Fibroblast of skin of left biceps (primary cell): Measurements from ENCODE around the gene TADA3.
A peak's percentile ranks its signal among the peaks of the same experiment; 100 is the strongest.

ENCODE experiments used
- DNase-seq, 2 experiments: peaks; one replicate each; pipeline ENCODE4 v3.0.0-alpha.2; 2013; ENCODE audit warnings: low read depth in 2 of 2

The TADA3 gene

GRCh38 chr3:9760779-9761505 lies 31.3 kb downstream of the TADA3 start:
- no peak for DNase-seq

GRCh38 chr3:9757427-9757826 lies 34.8 kb downstream of the TADA3 start:
- DNase-seq = no peak

DNA sequence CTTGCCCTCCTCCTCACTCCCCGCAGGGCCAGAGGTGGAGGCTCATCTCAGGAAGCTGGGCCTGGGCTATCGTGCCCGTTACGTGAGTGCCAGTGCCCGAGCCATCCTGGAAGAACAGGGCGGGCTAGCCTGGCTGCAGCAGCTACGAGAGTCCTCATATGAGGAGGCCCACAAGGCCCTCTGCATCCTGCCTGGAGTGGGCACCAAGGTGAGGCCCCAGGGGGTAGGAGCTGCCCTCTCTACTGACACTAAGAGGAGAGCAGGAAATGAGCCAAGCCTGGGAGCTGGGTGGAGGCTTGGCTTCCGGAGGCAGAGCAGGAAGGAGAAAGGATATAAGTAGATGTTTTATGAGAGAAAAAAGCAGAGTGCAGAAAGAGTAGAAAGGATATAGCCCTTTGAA lies 37.6 kb downstream of the TADA3 start:
- no peak for DNase-seq

DNA sequence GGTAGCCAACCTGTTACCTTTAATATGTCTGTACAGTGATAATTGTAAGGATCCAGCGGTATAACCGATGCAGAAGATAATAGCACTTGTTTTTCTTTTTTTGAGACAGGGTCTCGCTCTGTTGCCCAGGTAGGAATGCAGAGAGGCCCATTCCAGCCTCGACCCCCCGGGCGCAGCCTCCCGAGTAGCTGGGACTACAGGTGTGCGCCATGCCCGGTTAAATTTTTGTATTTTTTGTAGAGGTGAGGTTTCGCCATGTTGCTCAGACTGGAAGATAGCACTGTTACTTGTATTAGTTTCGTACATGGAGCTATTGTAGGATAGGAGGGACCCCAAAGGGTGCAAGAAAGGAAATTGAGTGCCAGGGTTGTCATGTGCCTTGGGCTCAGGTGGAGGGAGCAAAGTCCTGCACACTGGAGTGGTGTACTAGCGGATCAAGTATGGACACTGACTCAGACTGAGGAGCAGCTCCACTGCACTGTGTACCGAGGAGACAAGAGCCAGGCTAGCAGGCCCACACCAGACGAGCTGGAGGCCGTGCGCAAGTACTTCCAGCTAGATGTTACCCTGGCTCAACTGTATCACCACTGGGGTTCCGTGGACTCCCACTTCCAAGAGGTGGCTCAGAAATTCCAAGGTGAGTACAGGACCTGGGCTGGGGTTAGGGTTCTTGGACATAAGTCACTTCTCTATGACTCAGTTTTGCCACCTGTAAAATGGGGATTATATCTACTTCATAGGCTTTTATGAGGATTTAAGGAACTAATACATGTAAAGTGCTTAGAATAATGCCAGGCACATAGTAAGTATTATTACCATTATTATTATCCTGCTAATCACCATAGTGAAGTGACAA lies 41.5 kb downstream of the TADA3 start:
- no peak for DNase-seq

DNA sequence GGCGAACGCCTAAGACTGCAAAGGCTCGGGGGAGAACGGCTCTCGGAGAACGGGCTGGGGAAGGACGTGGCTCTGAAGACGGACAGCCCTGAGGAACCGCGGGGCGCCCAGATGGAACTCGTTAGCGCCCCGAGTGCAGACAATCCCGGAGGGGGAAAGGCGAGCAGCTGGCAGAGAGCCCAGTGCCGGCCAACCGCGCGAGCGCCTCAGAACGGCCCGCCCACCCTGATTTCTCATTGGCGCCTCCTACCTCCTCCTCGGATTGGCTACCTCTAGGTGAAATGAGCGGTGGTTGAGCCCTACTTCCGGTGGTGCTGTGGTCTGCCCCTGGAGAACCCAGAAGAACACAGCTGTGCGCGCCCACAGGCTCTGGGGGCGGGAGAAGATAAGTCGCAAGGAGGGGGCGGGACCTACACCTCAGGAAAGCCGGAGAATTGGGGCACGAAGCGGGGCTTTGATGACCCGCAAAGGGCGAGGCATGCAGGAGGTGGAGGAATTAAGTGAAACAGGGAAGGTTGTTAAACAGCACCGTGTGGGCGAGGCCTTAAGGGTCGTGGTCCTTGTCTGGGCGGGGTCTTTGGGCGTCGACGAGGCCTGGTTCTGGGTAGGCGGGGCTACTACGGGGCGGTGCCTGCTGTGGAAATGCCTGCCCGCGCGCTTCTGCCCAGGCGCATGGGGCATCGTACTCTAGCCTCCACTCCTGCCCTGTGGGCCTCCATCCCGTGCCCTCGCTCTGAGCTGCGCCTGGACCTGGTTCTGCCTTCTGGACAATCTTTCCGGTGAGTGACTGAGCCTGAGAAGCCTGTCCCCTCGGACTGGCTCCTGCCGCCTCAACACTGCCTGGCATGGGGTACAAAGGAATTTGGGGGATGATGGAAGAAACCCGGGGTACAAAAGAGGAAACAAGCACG lies 42.4 kb downstream of the TADA3 start, which contains the start of gene OGG1:
TSS of gene OGG1 (plus strand) at position 308 of the 911 bp plus-strand sequence. CDS start at position 643, 335 bp downstream.
- peak; percentile 97 for DNase-seq

GRCh38 chr3:9749296-9749644 lies 43.0 kb downstream of the TADA3 start:
- DNase-seq = no peak

DNA sequence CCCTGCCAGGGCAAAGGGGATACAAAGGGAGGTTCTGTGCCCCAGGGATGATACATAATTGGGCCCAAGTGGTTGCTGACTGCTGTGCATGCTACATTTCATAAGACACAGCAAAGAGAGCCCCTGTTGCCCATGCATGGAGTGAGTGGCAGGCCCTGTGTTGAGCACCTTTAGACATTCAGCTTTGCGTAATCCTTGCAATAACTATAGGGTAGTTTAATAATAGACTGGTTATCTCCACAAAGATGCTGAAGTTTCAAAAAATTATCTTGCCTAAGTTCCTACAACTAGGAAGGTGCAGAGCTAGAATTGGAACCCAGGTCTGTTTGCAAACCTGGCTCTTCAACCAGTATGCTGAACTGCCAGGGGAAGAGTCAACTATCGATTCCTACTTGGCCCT lies 44.2 kb downstream of the TADA3 start:
- no peak for DNase-seq

DNA sequence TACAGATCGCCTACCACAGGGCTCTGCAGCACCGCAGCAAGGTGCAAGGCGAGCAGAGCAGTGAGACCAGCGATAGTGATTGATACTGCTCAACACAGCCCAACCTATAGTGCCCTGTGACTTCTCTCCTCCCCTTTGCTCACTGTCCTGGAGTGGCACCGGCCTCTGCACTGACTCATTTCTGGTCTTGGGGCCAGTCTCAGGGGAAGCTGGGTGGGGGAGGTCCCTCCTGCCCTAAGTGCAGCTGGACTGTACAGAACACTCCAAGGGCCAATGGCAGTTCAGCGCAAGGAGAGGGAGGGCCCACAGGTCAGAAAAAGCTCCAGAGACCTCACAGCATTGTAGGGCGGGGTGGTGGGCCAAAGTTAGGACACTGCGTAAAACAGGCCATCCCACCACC lies 45.0 kb downstream of the TADA3 start:
- DNase-seq = no peak

- peak; percentile 45 to 59 for DNase-seq
Observed at GRCh38 chr3:9746330-9746729, 45.9 kb downstream of the TADA3 start.

DNA sequence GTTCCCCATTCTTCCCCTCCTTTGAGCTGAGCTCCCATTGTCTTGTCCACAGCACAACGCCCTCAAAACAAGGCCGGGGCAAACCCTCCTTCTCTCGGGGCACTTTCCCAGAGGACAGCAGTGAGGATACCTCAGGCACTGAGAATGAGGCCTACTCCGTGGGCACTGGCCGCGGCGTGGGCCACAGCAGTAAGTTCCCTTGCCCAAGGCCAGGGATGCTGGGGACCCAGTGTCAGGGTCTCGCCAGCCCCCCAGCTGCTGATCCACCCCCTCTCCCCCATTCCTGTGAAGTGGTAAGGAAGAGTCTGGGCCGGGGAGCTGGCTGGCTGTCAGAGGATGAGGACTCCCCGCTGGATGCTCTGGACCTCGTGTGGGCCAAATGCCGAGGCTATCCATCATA lies 46.8 kb downstream of the TADA3 start:
- no peak for DNase-seq

DNA sequence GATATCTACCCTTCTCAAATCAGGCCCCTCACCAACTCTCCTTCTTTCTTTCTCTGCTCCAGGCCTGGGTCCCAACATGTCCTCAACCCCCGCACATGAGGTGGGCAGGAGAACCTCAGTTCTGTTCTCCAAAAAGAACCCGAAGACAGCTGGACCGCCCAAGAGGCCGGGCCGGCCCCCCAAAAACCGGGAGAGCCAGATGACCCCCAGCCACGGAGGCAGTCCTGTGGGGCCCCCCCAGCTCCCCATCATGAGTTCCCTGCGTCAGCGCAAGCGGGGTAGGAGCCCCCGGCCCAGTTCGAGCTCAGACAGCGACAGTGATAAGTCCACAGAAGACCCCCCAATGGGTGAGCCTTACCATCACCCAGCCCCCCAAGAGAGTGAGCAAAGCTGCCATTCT lies 48.1 kb downstream of the TADA3 start:
- DNase-seq = no peak

- DNase-seq = no peak
Observed at GRCh38 chr3:9743548-9743947, 48.7 kb downstream of the TADA3 start.

- no peak for DNase-seq
Observed at GRCh38 chr3:9742560-9742959, 49.7 kb downstream of the TADA3 start.

- DNase-seq = no peak
Observed at GRCh38 chr3:9739181-9739580, 53.1 kb downstream of the TADA3 start.

DNA sequence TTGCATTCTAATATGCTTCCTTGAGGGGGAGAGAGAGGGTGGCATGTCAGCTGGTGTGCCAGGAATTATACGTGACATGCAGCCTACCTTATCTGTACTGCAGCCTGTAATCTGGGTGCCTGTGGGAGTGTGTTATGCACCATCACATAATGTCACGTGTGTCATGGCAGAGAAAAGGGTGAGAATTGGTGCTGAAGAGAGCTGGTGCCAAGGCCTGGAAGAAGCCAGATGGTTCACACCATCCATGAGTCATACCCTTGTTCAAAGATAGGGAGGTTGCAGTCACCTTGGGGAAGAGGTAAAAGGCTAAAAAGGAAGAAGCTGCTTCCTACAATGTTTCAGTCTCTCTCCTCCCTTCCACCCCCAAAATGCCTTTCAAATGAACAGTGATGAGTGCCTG lies 55.4 kb downstream of the TADA3 start:
- DNase-seq = no peak

DNA sequence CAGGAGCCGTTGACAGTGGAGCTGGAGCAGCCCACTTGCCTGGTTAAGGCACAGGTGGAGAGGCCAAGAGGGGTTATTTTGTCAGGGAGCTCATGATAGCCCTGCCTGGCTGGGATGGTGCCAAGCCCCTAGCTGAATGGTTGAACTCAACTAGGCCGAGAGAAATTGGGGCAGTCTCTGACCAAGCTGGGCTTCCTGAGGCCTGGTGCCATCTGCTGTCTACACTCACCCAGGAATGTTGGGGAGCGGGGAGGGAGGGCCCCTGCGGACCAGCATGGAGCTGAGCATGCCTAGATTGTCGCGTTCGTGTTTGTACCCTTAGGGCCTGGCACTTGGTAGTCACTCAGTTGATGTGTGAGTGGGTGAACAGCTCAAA lies 59.5 kb downstream of the TADA3 start:
- DNase-seq = no peak

DNA sequence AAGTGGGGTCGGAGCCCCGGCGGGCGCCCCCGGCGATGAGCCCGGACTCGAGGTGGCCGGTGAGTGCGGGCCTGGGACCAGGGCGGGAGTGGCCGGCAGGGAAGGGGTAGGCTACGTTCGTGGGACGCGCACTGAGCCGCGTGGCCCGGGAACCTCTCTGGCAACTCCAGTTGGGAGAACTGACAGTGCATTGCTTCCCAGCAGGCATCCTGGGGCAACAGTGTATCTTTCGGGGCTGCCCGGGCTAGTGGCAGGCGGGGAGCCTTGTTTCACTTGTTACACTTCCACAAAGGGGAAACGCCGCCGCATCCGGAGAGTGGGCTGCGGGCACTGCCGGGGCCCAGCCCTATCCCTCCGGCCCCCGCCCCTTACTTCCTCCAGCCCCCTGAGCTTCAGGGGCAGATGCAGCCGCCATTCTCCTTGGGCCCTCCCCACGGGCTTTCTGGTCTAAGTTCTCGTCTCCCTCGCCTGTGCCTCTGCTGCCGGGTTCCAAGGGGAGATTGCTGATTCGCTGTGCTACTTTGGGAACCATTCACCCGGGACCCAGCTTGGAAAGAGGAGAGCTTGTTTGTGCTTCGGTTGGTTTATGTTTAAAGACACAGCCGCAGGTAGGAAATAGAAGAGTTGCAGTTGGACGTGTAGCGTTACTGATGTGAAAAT lies 60.1 kb downstream of the TADA3 start:
- no peak for DNase-seq

DNA sequence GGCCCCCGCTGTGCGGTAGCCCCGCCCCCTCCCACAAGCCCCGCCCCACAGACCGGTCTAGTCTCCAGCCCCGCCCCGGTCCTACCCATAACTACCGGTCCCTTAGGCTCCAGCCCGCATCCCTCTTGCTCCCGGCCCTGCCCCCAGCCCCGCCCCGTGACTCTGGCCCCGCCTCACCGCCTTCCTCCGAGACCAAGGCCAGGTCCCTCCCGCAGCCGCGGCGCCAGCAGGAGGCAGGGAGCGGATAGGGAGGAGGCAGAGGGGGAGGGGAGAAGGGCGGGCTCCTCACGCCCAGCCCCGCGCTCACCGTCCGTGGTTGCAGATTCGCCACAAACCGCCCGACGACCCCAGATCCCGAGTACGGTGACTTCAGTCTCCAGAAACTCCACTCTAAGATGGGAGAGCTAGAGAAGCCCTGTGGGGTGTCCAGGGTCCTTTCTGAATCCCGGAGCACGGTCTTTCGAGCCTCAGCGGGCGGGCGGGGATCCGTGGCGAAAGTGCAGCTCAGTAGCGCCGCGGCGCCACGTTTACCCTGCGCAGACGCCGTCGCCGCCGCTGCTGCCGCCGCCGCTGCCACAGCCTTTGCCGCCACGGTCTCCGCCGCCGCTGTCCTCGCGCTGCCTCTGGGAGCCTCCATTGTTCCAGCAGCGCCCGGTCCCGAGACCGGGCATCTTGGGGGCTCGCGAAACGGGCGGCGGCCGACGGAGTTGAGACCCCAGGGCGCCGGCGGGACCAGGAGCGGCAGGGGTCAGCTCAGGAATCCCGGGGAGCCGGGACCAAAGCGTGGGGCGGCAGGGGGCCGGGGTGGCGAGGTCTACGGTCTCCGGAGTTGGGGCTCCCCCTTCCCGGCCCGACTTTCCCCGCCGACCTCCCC lies 60.8 kb downstream of the TADA3 start, which contains the start of gene BRPF1:
TSS of gene BRPF1 (plus strand) at position 530 of the 874 bp plus-strand sequence. CDS start 2,406 bp downstream, outside the sequence.
- DNase-seq = peak; percentile 98 to 99

DNA sequence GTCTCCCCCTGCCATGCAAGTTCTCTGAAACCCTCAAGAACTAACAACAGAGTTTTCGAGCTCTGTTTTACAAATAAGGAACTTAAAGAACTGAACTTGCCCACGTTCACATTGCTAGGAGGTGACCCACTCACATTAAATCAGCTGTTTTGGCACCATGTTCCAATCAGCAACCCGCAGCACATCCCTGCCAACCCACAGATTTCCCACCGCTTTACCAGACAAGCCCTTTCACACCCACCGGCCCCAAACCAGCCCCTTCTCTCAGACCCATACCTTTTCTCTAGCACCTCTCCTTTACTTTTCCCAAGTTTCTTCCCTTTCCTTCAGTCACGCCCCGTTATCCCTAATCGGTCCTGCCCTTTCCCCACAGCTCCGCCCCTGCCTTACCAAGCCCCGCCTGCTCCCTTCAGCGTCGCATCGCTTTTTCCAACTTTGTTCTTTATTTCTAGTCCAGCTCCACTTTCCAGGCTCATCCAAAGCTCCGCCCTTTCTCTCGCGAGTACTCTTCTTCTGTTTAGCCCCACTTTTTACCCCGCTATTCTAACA lies 61.5 kb downstream of the TADA3 start:
- no peak for DNase-seq
